MM.1S (cell line): ENCODE results near the gene CNOT4.

Source experiments
- EZH2 ChIP-seq: fragments of 300-600 bp; sonication (generic); optimal IDR thresholded peaks from 2 replicates; pipeline ENCODE3; 2017; ENCODE audit warnings: low read depth, mild to moderate bottlenecking, antibody characterized with exemption, low read length, mixed read lengths
- EZH2phosphoT487 ChIP-seq: fragments of 300-600 bp; sonication (generic); IDR thresholded peaks from 2 replicates; pipeline ENCODE4 v1.6.1; 2018; ENCODE audit warnings: antibody characterized with exemption, low read length
- TF ChIP-seq, protein P1 (sequence below): fragments of 300-600 bp; sonication (generic); IDR thresholded peaks from 2 replicates; pipeline ENCODE4 v1.5.1; 2016; ENCODE audit warnings: antibody characterized with exemption, low read length, mixed read lengths

DNA sequence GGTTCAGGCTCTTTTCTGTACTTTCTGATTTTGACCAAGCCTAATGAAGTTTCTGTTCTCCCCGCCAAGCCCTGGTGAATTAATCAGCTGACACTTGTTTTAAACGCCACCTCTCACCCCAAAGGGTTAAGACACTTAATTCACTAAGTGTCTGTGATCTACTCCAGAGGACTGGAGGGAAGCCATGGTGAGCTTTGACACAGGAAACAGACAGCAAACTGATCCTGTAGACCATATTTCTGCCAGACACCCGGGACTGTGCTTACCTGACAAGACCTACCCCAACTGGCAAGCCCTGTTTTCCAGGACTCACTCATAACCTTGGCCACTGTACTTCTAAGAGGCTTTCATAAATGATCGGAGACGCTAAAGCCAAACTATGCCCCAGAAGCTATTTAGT, 150.3 kb downstream of the CNOT4 start:
- TF ChIP-seq, protein P1, sequence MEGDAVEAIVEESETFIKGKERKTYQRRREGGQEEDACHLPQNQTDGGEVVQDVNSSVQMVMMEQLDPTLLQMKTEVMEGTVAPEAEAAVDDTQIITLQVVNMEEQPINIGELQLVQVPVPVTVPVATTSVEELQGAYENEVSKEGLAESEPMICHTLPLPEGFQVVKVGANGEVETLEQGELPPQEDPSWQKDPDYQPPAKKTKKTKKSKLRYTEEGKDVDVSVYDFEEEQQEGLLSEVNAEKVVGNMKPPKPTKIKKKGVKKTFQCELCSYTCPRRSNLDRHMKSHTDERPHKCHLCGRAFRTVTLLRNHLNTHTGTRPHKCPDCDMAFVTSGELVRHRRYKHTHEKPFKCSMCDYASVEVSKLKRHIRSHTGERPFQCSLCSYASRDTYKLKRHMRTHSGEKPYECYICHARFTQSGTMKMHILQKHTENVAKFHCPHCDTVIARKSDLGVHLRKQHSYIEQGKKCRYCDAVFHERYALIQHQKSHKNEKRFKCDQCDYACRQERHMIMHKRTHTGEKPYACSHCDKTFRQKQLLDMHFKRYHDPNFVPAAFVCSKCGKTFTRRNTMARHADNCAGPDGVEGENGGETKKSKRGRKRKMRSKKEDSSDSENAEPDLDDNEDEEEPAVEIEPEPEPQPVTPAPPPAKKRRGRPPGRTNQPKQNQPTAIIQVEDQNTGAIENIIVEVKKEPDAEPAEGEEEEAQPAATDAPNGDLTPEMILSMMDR: no peak
- no peak for TF ChIP-seq EZH2phosphoT487
- no peak for TF ChIP-seq EZH2
